Tibial artery (tissue), 4 donors: ENCODE results near the gene MYH15.

ENCODE experiments used
- DNase-seq, 2 donors: peaks; one replicate each; pipeline ENCODE4 v3.0.0-alpha.2; 2019
- H3K27ac ChIP-seq, 2 donors: fragments of 200-600 bp; sonication (generic) in 1 of 2; 1 replicate in 1 of 2; 2 replicates in 1 of 2; pipeline ENCODE4 v1.5.1; 2018 to 2019; ENCODE audit warnings: mild to moderate bottlenecking in 1 of 2
- H3K27me3 ChIP-seq, 2 donors: fragments of 200-600 bp; sonication (generic) in 1 of 2; one replicate each; pipeline versions ENCODE4 v1.5.1 to v1.6.0; 2016 to 2019
- H3K36me3 ChIP-seq, 3 donors: fragments of 200-600 bp; sonication (generic) in 2 of 3; one replicate each; pipeline ENCODE4 v1.5.1; 2016 to 2019; ENCODE audit warnings: mild to moderate bottlenecking in 2 of 3
- H3K4me1 ChIP-seq, 4 donors: fragments of 200-600 bp; sonication (generic) in 2 of 4; 1 replicate in 3 of 4; 2 replicates in 1 of 4; pipeline ENCODE4 v1.5.1; 2016 to 2019
- H3K4me3 ChIP-seq, 2 donors: fragments of 200-600 bp; sonication (generic) in 1 of 2; 1 replicate in 1 of 2; 2 replicates in 1 of 2; pipeline ENCODE4 v1.5.1; 2018 to 2019; ENCODE audit warnings: mild to moderate bottlenecking in 2 of 2
- H3K9me3 ChIP-seq, 3 donors: fragments of 200-600 bp; sonication (generic) in 1 of 3; one replicate each; pipeline ENCODE4 v1.5.1; 2016 to 2019
- intact Hi-C: fragments of 100-400 bp; cut with DNase I; formaldehyde crosslinking; loops from one replicate; pipeline ENCODE4 v1.15.0; 2023; ENCODE audit warnings: low total_unique reads
- TF ChIP-seq, protein P1 (sequence below), 2 experiments: fragments of 200-600 bp in 1 of 2; fragments of 450-650 bp in 1 of 2; IDR thresholded peaks; one replicate each; pipeline ENCODE4 v1.5.1; 2017 to 2019; ENCODE audit warnings: antibody characterized with exemption in 2 of 2, mild to moderate bottlenecking in 1 of 2, moderate library complexity in 1 of 2

Gene MYH15

DNA sequence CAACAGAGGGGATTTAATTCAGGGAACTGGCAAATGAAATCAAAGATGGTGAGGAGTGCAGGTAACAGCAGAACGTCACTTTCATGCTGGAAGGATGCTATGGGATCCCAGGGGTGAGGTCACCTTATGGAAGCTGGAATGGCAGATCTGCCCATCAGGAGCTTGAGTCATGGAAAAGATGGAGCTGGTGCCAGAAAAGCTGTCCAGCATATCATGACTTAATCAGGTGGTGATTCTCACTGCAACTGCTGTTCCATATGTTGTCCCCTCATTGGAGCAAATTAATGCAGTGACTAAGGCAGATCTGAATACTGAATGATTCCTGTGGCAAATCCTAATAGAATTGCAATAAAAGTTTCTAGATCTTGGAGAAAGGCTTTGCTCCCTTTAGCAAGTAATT, 175.7 kb downstream of the MYH15 start:
- no peak overlapping the region for H3K4me3 ChIP-seq
- H3K27ac ChIP-seq: no peak overlapping the region
- H3K36me3 ChIP-seq: no peaks in the 10 kb centered on the region
- H3K9me3 ChIP-seq: no peaks in the 10 kb centered on the region
- intact Hi-C loops: no loop called here
- TF ChIP-seq, protein P1, sequence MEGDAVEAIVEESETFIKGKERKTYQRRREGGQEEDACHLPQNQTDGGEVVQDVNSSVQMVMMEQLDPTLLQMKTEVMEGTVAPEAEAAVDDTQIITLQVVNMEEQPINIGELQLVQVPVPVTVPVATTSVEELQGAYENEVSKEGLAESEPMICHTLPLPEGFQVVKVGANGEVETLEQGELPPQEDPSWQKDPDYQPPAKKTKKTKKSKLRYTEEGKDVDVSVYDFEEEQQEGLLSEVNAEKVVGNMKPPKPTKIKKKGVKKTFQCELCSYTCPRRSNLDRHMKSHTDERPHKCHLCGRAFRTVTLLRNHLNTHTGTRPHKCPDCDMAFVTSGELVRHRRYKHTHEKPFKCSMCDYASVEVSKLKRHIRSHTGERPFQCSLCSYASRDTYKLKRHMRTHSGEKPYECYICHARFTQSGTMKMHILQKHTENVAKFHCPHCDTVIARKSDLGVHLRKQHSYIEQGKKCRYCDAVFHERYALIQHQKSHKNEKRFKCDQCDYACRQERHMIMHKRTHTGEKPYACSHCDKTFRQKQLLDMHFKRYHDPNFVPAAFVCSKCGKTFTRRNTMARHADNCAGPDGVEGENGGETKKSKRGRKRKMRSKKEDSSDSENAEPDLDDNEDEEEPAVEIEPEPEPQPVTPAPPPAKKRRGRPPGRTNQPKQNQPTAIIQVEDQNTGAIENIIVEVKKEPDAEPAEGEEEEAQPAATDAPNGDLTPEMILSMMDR (IDR thresholded peaks at IDR 0.05): no peak
- no peaks in the 10 kb centered on the region for H3K4me1 ChIP-seq
- DNase-seq: no peak
- H3K27me3 ChIP-seq: no peaks in the 10 kb centered on the region

DNA sequence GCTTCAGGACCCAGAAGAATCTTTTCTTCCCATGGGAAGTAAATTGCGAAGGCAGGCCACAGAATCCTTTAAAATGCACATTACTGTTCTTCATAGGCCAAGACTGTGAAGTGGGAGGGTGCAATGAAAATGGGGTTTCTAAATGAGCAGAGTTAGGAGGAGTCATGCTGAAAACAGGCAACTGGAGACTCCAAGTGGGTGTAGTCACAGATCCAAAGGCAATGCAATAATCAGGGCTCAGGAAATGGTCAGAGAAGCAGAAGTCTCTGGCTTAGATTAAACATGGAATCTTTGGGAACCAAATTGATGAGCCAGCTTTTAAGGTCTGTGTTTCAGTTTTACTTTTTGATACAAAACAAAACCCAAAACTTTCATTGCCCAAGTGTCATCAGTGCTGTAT, 176.4 kb downstream of the MYH15 start:
- no peak for DNase-seq
- Histone ChIP-seq H3K9me3 (no peaks in the 10 kb centered on the region), H3K4me1 (peaks cover 0 to 6% (median 2%) of the 10 kb centered on the region in 4 donors), H3K4me3 (no peak overlapping the region), H3K27me3 (no peaks in the 10 kb centered on the region), H3K27ac (no peak overlapping the region), H3K36me3 (no peaks in the 10 kb centered on the region)
- TF ChIP-seq, protein P1 (IDR thresholded peaks at IDR 0.05): no peak
- intact Hi-C loops: no loop called here

DNA sequence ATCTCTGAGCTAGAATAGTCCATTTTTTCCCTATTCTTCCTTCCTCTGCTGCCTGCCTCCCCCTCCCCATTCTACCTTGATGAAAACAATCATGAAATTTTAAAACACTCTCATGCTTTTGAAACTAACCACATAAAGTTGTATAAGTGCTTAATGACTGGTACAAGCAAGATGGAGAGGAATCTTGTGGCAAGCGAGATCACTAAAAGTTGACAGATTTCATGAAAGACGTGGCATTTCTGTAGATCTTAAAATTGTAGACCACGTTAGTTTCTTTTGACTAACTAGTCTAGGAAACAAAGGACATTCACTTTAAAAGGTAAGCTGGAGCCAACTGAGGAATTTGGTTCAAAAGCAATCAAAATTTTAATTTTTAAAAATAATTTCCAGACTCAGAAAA, 178.6 kb downstream of the MYH15 start:
- peaks cover 0 to 6% (median 3%) of the 10 kb centered on the region in 4 donors for H3K4me1 ChIP-seq
- DNase-seq: no peak
- H3K9me3 ChIP-seq: peaks cover 0 to 1% (median 0%) of the 10 kb centered on the region in 3 donors
- no peak overlapping the region for H3K27ac ChIP-seq
- no peaks in the 10 kb centered on the region for H3K36me3 ChIP-seq
- H3K4me3 ChIP-seq: no peak overlapping the region
- TF ChIP-seq, protein P1 (IDR thresholded peaks at IDR 0.05): no peak
- intact Hi-C loops: no loop called here
- H3K27me3 ChIP-seq: no peaks in the 10 kb centered on the region
